A673 (cell line): ENCODE measurements around the gene XPO5.

Source experiments
- CTCF ChIP-seq: fragments of 300-800, 200-600 bp; sonication (generic); conservative IDR thresholded peaks from 2 replicates; pipeline ENCODE4 v1.5.1; 2017; ENCODE audit warnings: low read depth, mild to moderate bottlenecking, antibody characterized with exemption, low read length, moderate library complexity, mixed read lengths
- EZH2 ChIP-seq: fragments of 200-600 bp; sonication (generic); IDR thresholded peaks from 2 replicates; pipeline ENCODE4 v1.6.1; 2017; ENCODE audit warnings: borderline replicate concordance, low read depth, mild to moderate bottlenecking, mixed read lengths, antibody characterized with exemption, low read length; ENCODE audit not compliant: poor library complexity, severe bottlenecking

- TF ChIP-seq EZH2 (no peak), CTCF (no peak)
These were observed 98.4 kb downstream of the XPO5 start, which contains the start of gene TJAP1 for GRCh38 chr6:43477235-43478007.
